Astrocyte (in vitro differentiated cells and primary cell): ENCODE results near the gene GLS.

ENCODE experiments used
- CTCF ChIP-seq: IDR thresholded peaks from 2 replicates; pipeline ENCODE4 v1.5.1; 2011; ENCODE audit warnings: low read depth, mild to moderate bottlenecking, inconsistent platforms, low read length, moderate library complexity; ENCODE audit not compliant: insufficient read depth
- EZH2 ChIP-seq: IDR thresholded peaks from 2 replicates; pipeline ENCODE4 v1.6.1; 2012; ENCODE audit warnings: mild to moderate bottlenecking, low read length, inconsistent platforms; ENCODE audit not compliant: insufficient read depth

GRCh38 chr2:190997526-190998113 lies 117.0 kb downstream of the GLS start:
- TF ChIP-seq CTCF: no peak
- TF ChIP-seq EZH2: no peak
